Measurements from ENCODE around the gene UGGT2.

GRCh38 chr13:95902741-95903140 lies 150.5 kb downstream of the UGGT2 start:
- TF ChIP-seq CTCF (IDR thresholded peaks at IDR 0.05; ENCODE audit: low read depth, low read length), result no peak
- no peak for TF ChIP-seq EZH2phosphoT487 (IDR thresholded peaks at IDR 0.05; ENCODE audit: low read depth)
